HepG2 (cell line): ENCODE data around the gene MIR17HG. TPM values are rescaled to one million over a fixed set of nuclear protein-coding genes. Genes with fewer than 3 reads are reported as not detected.

Experiments
- ARID2 ChIP-seq: sonication (generic); formaldehyde crosslinking; IDR thresholded peaks from 2 replicates; pipeline ENCODE4 v1.8.1; 2022; ENCODE audit warnings: mild to moderate bottlenecking, missing genetic modification reagents, borderline replicate concordance
- CHCHD3 ChIP-seq: sonication (generic); formaldehyde crosslinking; IDR thresholded peaks from 2 replicates; pipeline ENCODE4 v1.8.0; 2022; ENCODE audit warnings: mild to moderate bottlenecking, missing genetic modification reagents, moderate library complexity
- DR1 ChIP-seq: sonication (generic); formaldehyde crosslinking; IDR thresholded peaks from 2 replicates; pipeline ENCODE4 v1.8.0; 2021; ENCODE audit warnings: mild to moderate bottlenecking, missing genetic modification reagents, inconsistent platforms
- HMGA1 ChIP-seq: sonication (generic); formaldehyde crosslinking; conservative IDR thresholded peaks from 2 replicates; pipeline ENCODE4 v1.4.0; 2020; ENCODE audit warnings: missing genetic modification reagents
- KDM3A ChIP-seq: IDR thresholded peaks from 2 replicates; pipeline ENCODE4 v1.6.1; 2018; ENCODE audit warnings: low read depth, missing compliant biosample characterization
- MIER2 ChIP-seq: IDR thresholded peaks from 2 replicates; pipeline ENCODE4 v1.6.1; 2016; ENCODE audit warnings: missing biosample characterization, missing genetic modification reagents
- NFKBIZ ChIP-seq: IDR thresholded peaks from 2 replicates; pipeline ENCODE4 v1.6.1; 2018; ENCODE audit warnings: missing genetic modification reagents, missing compliant biosample characterization
- REXO4 ChIP-seq: sonication (generic); formaldehyde crosslinking; IDR thresholded peaks from 2 replicates; pipeline ENCODE4 v1.8.0; 2022; ENCODE audit warnings: missing genetic modification reagents, mild to moderate bottlenecking, borderline replicate concordance
- SIX4 ChIP-seq: sonication (generic); formaldehyde crosslinking; IDR thresholded peaks from 2 replicates; pipeline ENCODE4 v1.4.0; 2020; ENCODE audit warnings: missing genetic modification reagents
- YY1 ChIP-seq: IDR thresholded peaks from 2 replicates; pipeline ENCODE4 v1.6.1; 2011; ENCODE audit warnings: low read length, low read depth, moderate library complexity, mild to moderate bottlenecking; ENCODE audit not compliant: insufficient read depth, insufficient replicate concordance
- ZFP36L1 ChIP-seq: sonication (generic); formaldehyde crosslinking; IDR thresholded peaks from 2 replicates; pipeline ENCODE4 v1.8.0; 2022; ENCODE audit warnings: mild to moderate bottlenecking, missing genetic modification reagents, moderate library complexity
- ZNF232 ChIP-seq: sonication (generic); formaldehyde crosslinking; IDR thresholded peaks from 2 replicates; pipeline ENCODE4 v1.4.0; 2020; ENCODE audit warnings: missing genetic modification reagents, borderline replicate concordance
- ZNF251 ChIP-seq: sonication (generic); formaldehyde crosslinking; IDR thresholded peaks from 2 replicates; pipeline ENCODE4 v1.9.0; 2021; ENCODE audit warnings: mild to moderate bottlenecking, missing genetic modification reagents
- ZNF383 ChIP-seq: sonication (generic); formaldehyde crosslinking; IDR thresholded peaks from 2 replicates; pipeline ENCODE4 v1.4.0; 2020; ENCODE audit warnings: missing genetic modification reagents, mild to moderate bottlenecking, borderline replicate concordance
- ZNF496 ChIP-seq: sonication (generic); formaldehyde crosslinking; IDR thresholded peaks from 2 replicates; pipeline ENCODE4 v1.8.1; 2023; ENCODE audit warnings: mild to moderate bottlenecking, moderate library complexity, missing genetic modification reagents; ENCODE audit not compliant: insufficient replicate concordance
- ZNF644 ChIP-seq: IDR thresholded peaks from 2 replicates; pipeline ENCODE4 v1.6.1; 2016; ENCODE audit warnings: low read depth
- ZNF724P ChIP-seq: sonication (generic); formaldehyde crosslinking; IDR thresholded peaks from 2 replicates; pipeline ENCODE4 v1.8.0; 2022; ENCODE audit warnings: missing genetic modification reagents, borderline replicate concordance
- ZNF772 ChIP-seq: sonication (generic); formaldehyde crosslinking; IDR thresholded peaks from 2 replicates; pipeline ENCODE4 v1.5.0; 2020; ENCODE audit warnings: mild to moderate bottlenecking, missing genetic modification reagents
- polyA plus RNA-seq, 8 experiments: library from polyadenylated mRNA; depleted of rRNA in 3 of 8; stranded (reverse) in 7 of 8; unstranded in 1 of 8; fragments of >200 nt; fragmentation: Illumina TruSeq in 4 of 8; extraction: Trizol in 4 of 8; gene quantifications; 2 replicates each; pipeline versions ENCODE4 v1.2.1 to v1.2.3, GENCODE V29; 2011 to 2016; ENCODE audit warnings: low read depth in 4 of 8, missing spikeins in 1 of 8, mixed read lengths in 1 of 8; ENCODE audit not compliant: insufficient read depth in 1 of 8
- total RNA-seq, 5 experiments: library from RNA; depleted of rRNA; stranded (reverse); fragments of >200 nt; fragmentation: Illumina TruSeq; extraction: Trizol; gene quantifications; 2 replicates each; pipeline ENCODE4 v1.2.3, GENCODE V29; 2016; ENCODE audit warnings: low read depth in 1 of 5
- TF ChIP-seq, protein P1 (sequence below): IDR thresholded peaks from 2 replicates; pipeline ENCODE4 v1.6.1; 2016; ENCODE audit warnings: missing biosample characterization, missing genetic modification reagents, low read depth
- TF ChIP-seq, protein P2 (sequence below): IDR thresholded peaks from 2 replicates; pipeline ENCODE4 v1.6.1; 2016; ENCODE audit warnings: mild to moderate bottlenecking
- TF ChIP-seq, protein P3 (sequence below): sonication (generic); formaldehyde crosslinking; IDR thresholded peaks from 2 replicates; pipeline ENCODE4 v1.5.1; 2020; ENCODE audit warnings: missing genetic modification reagents, mild to moderate bottlenecking, borderline replicate concordance
- TF ChIP-seq, protein P4 (sequence below): sonication (generic); formaldehyde crosslinking; IDR thresholded peaks from 2 replicates; pipeline ENCODE4 v1.4.0; 2020; ENCODE audit warnings: missing genetic modification reagents
- TF ChIP-seq, protein P5 (sequence below): sonication (generic); formaldehyde crosslinking; IDR thresholded peaks from 2 replicates; pipeline ENCODE4 v1.8.1; 2023; ENCODE audit warnings: mild to moderate bottlenecking, missing genetic modification reagents, borderline replicate concordance

MIR17HG gene
- total and polyA plus RNA-seq, 2 of the 13 experiments (the other 11 are each of a cell fraction or from before 2014, with no cell fraction given) = 2.5 to 12.3 TPM

DNA sequence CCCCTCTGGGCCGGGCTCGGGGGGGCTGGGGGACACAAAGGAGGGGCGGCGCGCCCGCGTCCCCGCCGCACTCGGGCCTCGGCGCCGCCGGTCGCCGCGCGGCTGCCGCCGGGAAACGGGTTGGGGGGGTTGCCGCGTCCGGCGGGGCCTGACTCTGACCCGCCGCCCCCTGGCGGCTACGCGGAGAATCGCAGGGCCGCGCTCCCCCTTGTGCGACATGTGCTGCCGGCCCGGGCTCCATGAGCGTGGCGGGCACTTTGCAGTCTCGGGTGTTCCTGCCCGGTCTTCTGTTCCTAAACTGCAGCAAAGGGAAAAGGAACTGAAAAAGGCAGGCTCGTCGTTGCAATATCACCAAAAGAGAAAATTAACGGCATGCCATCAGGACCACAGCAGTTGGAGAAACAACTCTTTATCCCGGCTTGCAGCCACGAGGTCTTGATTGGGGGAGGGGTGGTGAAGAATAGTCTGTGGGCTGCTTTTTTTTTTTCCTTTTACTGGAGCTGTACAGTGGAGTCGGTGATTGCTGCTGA lies 1.5 kb downstream of the MIR17HG start (continued):
- 0 out of 2 replicates have a peak, but pooled peaks have one; percentile 42 for TF ChIP-seq NFKBIZ (CRISPR knock-in tag)
- TF ChIP-seq ZNF644 (CRISPR knock-in tag) = no peak
- TF ChIP-seq ZNF232 = peak; percentile 68; the same call in 1 of the 2 replicates
- no peak for TF ChIP-seq ZNF772
- TF ChIP-seq, protein P1, sequence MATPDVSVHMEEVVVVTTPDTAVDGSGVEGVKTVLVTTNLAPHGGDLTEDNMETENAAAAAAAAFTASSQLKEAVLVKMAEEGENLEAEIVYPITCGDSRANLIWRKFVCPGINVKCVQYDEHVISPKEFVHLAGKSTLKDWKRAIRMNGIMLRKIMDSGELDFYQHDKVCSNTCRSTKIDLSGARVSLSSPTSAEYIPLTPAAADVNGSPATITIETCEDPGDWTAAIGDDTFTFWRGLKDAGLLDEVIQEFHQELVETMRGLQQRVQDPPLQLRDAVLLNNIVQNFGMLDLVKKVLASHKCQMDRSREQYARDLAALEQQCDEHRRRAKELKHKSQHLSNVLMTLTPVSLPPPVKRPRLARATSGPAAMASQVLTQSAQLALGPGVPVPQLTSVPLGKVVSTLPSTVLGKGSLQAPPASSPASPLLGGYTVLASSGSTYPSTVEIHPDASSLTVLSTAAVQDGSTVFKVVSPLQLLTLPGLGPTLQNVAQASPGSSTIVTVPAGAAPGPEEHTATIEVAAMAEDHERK = no peak
- no peak; the same call in 1 of the 2 replicates for TF ChIP-seq KDM3A (CRISPR knock-in tag)
- TF ChIP-seq, protein P2, sequence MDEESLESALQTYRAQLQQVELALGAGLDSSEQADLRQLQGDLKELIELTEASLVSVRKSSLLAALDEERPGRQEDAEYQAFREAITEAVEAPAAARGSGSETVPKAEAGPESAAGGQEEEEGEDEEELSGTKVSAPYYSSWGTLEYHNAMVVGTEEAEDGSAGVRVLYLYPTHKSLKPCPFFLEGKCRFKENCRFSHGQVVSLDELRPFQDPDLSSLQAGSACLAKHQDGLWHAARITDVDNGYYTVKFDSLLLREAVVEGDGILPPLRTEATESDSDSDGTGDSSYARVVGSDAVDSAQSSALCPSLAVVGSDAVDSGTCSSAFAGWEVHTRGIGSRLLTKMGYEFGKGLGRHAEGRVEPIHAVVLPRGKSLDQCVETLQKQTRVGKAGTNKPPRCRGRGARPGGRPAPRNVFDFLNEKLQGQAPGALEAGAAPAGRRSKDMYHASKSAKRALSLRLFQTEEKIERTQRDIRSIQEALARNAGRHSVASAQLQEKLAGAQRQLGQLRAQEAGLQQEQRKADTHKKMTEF (CRISPR knock-in tag) = peak; percentile 39; the same call in 1 of the 2 replicates
- TF ChIP-seq SIX4 (CRISPR knock-in tag) = no peak
- TF ChIP-seq DR1 (CRISPR knock-in tag) = no peak
- TF ChIP-seq, protein P3, sequence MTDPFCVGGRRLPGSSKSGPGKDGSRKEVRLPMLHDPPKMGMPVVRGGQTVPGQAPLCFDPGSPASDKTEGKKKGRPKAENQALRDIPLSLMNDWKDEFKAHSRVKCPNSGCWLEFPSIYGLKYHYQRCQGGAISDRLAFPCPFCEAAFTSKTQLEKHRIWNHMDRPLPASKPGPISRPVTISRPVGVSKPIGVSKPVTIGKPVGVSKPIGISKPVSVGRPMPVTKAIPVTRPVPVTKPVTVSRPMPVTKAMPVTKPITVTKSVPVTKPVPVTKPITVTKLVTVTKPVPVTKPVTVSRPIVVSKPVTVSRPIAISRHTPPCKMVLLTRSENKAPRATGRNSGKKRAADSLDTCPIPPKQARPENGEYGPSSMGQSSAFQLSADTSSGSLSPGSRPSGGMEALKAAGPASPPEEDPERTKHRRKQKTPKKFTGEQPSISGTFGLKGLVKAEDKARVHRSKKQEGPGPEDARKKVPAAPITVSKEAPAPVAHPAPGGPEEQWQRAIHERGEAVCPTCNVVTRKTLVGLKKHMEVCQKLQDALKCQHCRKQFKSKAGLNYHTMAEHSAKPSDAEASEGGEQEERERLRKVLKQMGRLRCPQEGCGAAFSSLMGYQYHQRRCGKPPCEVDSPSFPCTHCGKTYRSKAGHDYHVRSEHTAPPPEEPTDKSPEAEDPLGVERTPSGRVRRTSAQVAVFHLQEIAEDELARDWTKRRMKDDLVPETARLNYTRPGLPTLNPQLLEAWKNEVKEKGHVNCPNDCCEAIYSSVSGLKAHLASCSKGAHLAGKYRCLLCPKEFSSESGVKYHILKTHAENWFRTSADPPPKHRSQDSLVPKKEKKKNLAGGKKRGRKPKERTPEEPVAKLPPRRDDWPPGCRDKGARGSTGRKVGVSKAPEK (CRISPR knock-in tag) = no peak
- no peak for TF ChIP-seq CHCHD3 (CRISPR knock-in tag)
- TF ChIP-seq YY1 = no peak
- TF ChIP-seq ZNF383 (CRISPR knock-in tag) = no peak
- no peak for TF ChIP-seq HMGA1 (CRISPR knock-in tag)
- no peak for TF ChIP-seq ARID2 (CRISPR knock-in tag)
- no peak for TF ChIP-seq ZNF496 (CRISPR knock-in tag)
- TF ChIP-seq MIER2 = no peak
- TF ChIP-seq, protein P4, sequence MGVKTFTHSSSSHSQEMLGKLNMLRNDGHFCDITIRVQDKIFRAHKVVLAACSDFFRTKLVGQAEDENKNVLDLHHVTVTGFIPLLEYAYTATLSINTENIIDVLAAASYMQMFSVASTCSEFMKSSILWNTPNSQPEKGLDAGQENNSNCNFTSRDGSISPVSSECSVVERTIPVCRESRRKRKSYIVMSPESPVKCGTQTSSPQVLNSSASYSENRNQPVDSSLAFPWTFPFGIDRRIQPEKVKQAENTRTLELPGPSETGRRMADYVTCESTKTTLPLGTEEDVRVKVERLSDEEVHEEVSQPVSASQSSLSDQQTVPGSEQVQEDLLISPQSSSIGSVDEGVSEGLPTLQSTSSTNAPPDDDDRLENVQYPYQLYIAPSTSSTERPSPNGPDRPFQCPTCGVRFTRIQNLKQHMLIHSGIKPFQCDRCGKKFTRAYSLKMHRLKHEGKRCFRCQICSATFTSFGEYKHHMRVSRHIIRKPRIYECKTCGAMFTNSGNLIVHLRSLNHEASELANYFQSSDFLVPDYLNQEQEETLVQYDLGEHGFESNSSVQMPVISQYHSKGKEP (CRISPR knock-in tag) = 0 out of 2 replicates have a peak, but pooled peaks have one; percentile 66
- TF ChIP-seq ZNF724P (CRISPR knock-in tag) = no peak
- TF ChIP-seq, protein P5, sequence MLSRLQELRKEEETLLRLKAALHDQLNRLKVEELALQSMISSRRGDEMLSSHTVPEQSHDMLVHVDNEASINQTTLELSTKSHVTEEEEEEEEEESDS (CRISPR knock-in tag) = no peak
- TF ChIP-seq ZNF251 = no peak
- TF ChIP-seq ZFP36L1 (CRISPR knock-in tag) = no peak
- TF ChIP-seq REXO4 (CRISPR knock-in tag) = no peak
